GM23338 (cell line): Measurements from ENCODE around the gene PLN.

ENCODE experiments used
- CTCF ChIP-seq, 2 experiments: fragments of 200-600 bp in 1 of 2; sonication (generic) in 1 of 2; conservative IDR thresholded peaks; 2 replicates each; pipeline versions ENCODE4 v1.5.1 to v1.6.1; 2016 to 2017; ENCODE audit warnings: antibody characterized with exemption in 2 of 2, low read depth in 2 of 2, mild to moderate bottlenecking in 2 of 2, moderate library complexity in 1 of 2
- ZNF462 ChIP-seq: fragments of 250-450 bp; sonication (Bioruptor Pico); IDR thresholded peaks from 2 replicates; pipeline ENCODE4 v1.5.0; 2020; ENCODE audit warnings: mild to moderate bottlenecking, moderate library complexity

GRCh38 chr6:118546164-118546879, 1.8 kb upstream of the PLN start:
- TF ChIP-seq CTCF (conservative IDR thresholded peaks at IDR 0.05; ENCODE audit: low read depth in 2 of 2) (no peak), ZNF462 (CRISPR knock-in tag) (no peak)
